Stimulated activated memory B cell treated with anti-CD40 and anti-IgM and Interleukin-4, amounts not matched to agents 10 μg/mL and 1 μg/mL and 100 μg/mL, for 72 hours (primary cell): ENCODE data around the gene BRSK1.

Experiments used
- ATAC-seq: fragments of 150-1000 bp; cut with Tn5 transposase; 2 replicates; pipeline ENCODE4 v1.10.0; 2021
- H3K27ac Mint-ChIP-seq: one replicate; pipeline ENCODE4 v1.8.0; 2022; ENCODE audit warnings: mild to moderate bottlenecking, mixed read lengths
- H3K27me3 Mint-ChIP-seq: one replicate; pipeline ENCODE4 v1.8.0; 2022; ENCODE audit warnings: mixed read lengths
- H3K36me3 Mint-ChIP-seq: one replicate; pipeline ENCODE4 v1.8.0; 2022; ENCODE audit warnings: mixed read lengths
- H3K4me1 Mint-ChIP-seq: one replicate; pipeline ENCODE4 v1.8.0; 2022; ENCODE audit warnings: mixed read lengths
- H3K4me3 Mint-ChIP-seq: one replicate; pipeline ENCODE4 v1.8.0; 2022; ENCODE audit warnings: mild to moderate bottlenecking, moderate library complexity, mixed read lengths
- H3K9me3 Mint-ChIP-seq: one replicate; pipeline ENCODE4 v1.8.0; 2022; ENCODE audit warnings: mixed read lengths

BRSK1 gene

GRCh38 chr19:55303477-55303876 is 19.7 kb downstream of the BRSK1 start:
- no peak for ATAC-seq
- Mint-ChIP-seq H3K9me3 (no peaks in the 10 kb centered on the region), H3K27me3 (peaks cover 9% of the 10 kb centered on the region), H3K4me1 (peaks cover 17% of the 10 kb centered on the region), H3K27ac (no peak overlapping the region), H3K36me3 (no peaks in the 10 kb centered on the region), H3K4me3 (no peak overlapping the region)

DNA sequence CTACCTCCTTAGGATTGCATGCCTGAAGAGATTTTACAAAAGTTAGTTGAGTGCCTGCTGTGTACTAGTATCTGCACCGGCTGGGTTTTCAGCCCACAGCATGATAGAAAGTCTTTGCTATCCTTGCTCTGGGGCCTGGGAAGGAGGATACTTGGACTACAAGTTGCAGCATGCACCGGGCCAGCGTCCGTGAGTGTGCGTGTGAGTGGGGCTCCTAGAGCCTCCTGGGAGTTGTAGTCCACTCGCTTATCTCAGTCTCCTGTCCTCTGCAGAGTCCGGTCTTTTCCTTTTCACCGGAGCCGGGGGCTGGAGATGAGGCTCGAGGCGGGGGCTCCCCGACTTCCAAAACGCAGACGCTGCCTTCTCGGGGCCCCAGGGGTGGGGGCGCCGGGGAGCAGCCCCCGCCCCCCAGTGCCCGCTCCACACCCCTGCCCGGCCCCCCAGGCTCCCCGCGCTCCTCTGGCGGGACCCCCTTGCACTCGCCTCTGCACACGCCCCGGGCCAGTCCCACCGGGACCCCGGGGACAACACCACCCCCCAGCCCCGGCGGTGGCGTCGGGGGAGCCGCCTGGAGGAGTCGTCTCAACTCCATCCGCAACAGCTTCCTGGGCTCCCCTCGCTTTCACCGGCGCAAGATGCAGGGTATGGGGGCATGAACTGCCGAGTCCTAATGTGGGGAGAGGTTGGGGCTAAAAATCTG is 20.6 kb downstream of the BRSK1 start:
- H3K9me3 Mint-ChIP-seq: no peaks in the 10 kb centered on the region
- H3K4me3 Mint-ChIP-seq: no peak overlapping the region
- peaks cover 14% of the 10 kb centered on the region for H3K4me1 Mint-ChIP-seq
- peak; percentile 69 for ATAC-seq
- H3K27ac Mint-ChIP-seq: no peak overlapping the region
- peaks cover 9% of the 10 kb centered on the region for H3K27me3 Mint-ChIP-seq
- H3K36me3 Mint-ChIP-seq: no peaks in the 10 kb centered on the region

GRCh38 chr19:55304980-55305379 is 21.2 kb downstream of the BRSK1 start:
- Mint-ChIP-seq H3K9me3 (no peaks in the 10 kb centered on the region), H3K4me3 (no peak overlapping the region), H3K36me3 (no peaks in the 10 kb centered on the region), H3K27ac (no peak overlapping the region), H3K4me1 (peaks cover 14% of the 10 kb centered on the region), H3K27me3 (peaks cover 3% of the 10 kb centered on the region)
- ATAC-seq: no peak

GRCh38 chr19:55305491-55305890 is 21.7 kb downstream of the BRSK1 start:
- Mint-ChIP-seq H3K27ac (no peak overlapping the region), H3K27me3 (no peaks in the 10 kb centered on the region), H3K4me3 (no peak overlapping the region), H3K36me3 (no peaks in the 10 kb centered on the region), H3K4me1 (peaks cover 14% of the 10 kb centered on the region), H3K9me3 (no peaks in the 10 kb centered on the region)
- peak; percentile 47 for ATAC-seq

- no peaks in the 10 kb centered on the region for H3K9me3 Mint-ChIP-seq
- H3K4me3 Mint-ChIP-seq: no peak overlapping the region
- H3K4me1 Mint-ChIP-seq: peaks cover 13% of the 10 kb centered on the region
- no peaks in the 10 kb centered on the region for H3K36me3 Mint-ChIP-seq
- H3K27ac Mint-ChIP-seq: no peak overlapping the region
- H3K27me3 Mint-ChIP-seq: no peaks in the 10 kb centered on the region
- no peak for ATAC-seq
Measured at GRCh38 chr19:55305983-55306562, 22.3 kb downstream of the BRSK1 start.

DNA sequence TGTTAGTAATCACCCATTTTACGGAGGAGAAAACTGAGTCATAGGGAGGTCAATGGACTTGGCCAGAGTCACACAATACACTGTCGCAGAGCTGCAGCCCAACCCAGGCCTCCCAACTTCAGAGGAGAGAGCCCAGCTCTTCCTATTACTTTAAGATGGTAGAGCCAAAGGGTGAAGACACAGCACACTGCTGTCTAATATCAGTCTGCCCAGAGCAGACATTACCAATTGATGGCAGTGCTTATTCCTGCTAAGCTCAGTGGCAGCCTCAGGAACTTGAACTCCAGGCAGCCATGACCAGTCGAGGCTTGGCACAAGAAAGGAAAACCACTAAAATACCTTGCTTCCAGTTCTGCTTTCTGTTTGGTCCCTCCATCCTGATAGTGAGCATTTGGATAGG is 22.9 kb downstream of the BRSK1 start:
- Mint-ChIP-seq H3K4me3 (no peak overlapping the region), H3K36me3 (no peaks in the 10 kb centered on the region), H3K27ac (no peak overlapping the region), H3K9me3 (no peaks in the 10 kb centered on the region), H3K4me1 (peaks cover 6% of the 10 kb centered on the region), H3K27me3 (no peaks in the 10 kb centered on the region)
- no peak for ATAC-seq

DNA sequence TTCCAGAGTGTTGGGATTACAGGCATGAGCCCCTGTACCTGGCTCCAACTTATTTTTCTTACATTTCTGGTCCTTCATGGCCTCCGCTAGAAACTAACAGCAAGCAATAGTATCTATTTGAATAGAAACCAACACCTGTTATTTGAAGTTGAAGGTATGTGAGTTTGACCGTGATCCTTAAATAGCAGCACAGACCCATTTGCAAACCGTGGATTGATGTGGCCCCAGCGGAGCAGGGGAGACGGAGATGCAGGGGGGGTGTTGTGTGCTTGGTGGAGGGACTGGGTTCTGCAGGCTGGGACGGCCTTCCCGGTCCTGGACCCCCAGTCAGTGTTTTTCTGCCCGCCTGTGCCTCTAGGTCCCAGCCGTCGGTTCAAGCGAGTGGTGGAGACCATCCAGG is 24.5 kb downstream of the BRSK1 start:
- peaks cover 3% of the 10 kb centered on the region for H3K27me3 Mint-ChIP-seq
- H3K27ac Mint-ChIP-seq: no peak overlapping the region
- H3K4me3 Mint-ChIP-seq: no peak overlapping the region
- H3K36me3 Mint-ChIP-seq: no peaks in the 10 kb centered on the region
- H3K4me1 Mint-ChIP-seq: no peaks in the 10 kb centered on the region
- H3K9me3 Mint-ChIP-seq: no peaks in the 10 kb centered on the region
- no peak for ATAC-seq

- Mint-ChIP-seq H3K27ac (no peak overlapping the region), H3K4me1 (no peaks in the 10 kb centered on the region), H3K36me3 (no peaks in the 10 kb centered on the region), H3K27me3 (peaks cover 10% of the 10 kb centered on the region), H3K9me3 (no peaks in the 10 kb centered on the region), H3K4me3 (no peak overlapping the region)
- ATAC-seq: no peak
Measured at GRCh38 chr19:55309448-55309847, 25.7 kb downstream of the BRSK1 start.

DNA sequence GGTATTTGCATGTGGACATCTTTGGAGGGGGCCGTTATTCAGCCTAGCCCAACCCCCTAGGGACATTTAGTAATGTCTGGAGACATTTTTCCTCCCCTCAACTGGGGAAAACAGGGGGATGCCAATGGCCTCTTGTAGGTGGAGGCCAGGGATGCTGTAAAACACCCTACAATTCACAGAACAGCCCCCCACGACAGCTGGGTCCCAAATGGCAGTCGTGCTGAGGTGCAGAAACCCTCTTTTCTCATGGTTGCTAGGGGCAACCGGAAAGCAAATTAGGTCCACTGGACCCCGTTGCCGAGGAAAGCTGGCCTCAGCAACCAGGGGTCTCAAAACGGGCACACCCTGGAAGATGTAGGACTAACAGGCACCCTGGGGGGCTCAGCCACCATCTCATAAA is 26.7 kb downstream of the BRSK1 start:
- Mint-ChIP-seq H3K4me1 (no peaks in the 10 kb centered on the region), H3K36me3 (no peaks in the 10 kb centered on the region), H3K27ac (no peak overlapping the region), H3K9me3 (no peaks in the 10 kb centered on the region), H3K27me3 (peaks cover 10% of the 10 kb centered on the region), H3K4me3 (no peak overlapping the region)
- ATAC-seq: no peak

DNA sequence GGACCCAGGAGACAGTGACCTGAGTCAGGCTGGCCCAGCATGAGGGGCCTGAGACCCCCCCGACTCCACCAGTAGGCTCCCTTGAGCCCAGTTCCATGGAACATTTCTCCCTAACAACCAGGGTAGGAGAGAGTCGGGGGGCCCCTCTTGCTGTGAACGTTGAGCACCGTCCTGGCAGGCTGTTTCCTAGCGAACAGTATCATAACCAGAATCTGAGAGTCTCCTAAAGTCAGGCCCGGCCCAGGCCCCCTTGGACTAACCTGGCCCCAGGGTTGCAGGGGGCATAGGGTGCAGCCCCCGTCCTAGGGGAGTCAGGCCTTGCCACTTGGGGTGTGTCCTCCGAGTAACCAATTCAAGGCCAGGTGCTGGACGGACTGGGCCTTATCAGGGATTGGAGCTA is 27.6 kb downstream of the BRSK1 start:
- Mint-ChIP-seq H3K9me3 (no peaks in the 10 kb centered on the region), H3K4me3 (no peak overlapping the region), H3K27ac (no peak overlapping the region), H3K27me3 (peaks cover 10% of the 10 kb centered on the region), H3K4me1 (no peaks in the 10 kb centered on the region), H3K36me3 (no peaks in the 10 kb centered on the region)
- no peak for ATAC-seq

DNA sequence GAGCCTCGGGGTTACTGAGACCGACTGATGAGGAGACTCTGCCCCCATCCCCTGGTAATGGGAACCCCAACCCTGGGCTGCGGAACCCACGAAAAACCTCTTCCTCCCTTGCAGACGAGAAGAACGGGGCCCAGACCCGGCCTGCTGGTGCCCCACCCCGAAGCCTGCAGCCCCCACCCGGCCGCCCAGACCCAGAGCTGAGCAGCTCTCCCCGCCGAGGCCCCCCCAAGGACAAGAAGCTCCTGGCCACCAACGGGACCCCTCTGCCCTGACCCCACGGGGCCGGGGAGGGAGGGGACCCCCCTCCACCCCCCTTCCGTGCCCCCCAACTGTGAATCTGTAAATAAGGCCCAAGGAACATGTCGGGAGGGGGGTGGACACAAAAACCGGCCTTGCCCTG is 28.0 kb downstream of the BRSK1 start:
- Mint-ChIP-seq H3K27me3 (peaks cover 10% of the 10 kb centered on the region), H3K4me1 (no peaks in the 10 kb centered on the region), H3K4me3 (no peak overlapping the region), H3K36me3 (no peaks in the 10 kb centered on the region), H3K9me3 (no peaks in the 10 kb centered on the region), H3K27ac (no peak overlapping the region)
- no peak for ATAC-seq

DNA sequence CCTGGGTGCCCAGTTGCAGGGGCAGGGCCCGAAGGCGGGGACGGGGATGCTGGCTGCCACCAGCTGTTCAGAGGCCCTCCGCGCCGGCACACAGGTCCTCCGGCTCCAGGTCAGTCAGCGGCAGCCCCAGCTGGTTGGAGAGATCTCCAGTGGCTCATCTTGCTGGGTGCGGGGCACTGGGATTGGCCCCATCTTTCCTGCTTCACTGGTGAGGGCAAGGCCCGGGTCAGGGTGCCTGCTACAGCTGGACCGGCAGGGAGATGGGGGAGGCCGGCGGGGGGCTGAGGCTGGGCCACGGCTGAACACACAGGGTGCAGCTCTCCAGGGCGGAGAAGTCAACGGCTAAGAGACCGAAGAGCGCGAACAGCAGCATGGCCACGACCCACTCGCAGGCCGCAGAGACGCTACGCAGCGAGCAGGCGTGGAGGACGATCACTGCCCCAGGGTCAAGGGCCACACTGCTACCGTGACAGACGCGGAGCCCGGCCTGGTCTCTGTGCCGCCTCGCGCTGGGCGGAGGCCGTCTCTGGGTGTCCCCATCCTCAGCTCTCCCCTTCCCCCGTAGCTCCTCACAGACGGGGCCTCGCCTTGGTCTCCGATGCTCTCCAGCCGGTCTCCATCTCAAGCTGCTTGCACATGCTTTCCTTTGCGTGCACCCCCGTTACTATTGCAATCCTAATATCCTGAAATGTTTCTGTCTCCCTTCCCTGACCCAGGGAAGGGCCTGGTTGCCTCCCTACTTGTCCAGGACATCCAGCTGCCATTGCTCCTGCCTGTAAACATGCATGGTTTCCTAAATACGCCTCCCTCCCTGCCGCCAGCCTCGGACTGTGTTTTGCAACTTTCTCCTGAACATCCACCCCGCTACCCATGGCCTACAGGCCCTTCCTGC is 29.1 kb downstream of the BRSK1 start:
- H3K4me1 Mint-ChIP-seq: no peaks in the 10 kb centered on the region
- no peak for ATAC-seq
- H3K9me3 Mint-ChIP-seq: no peaks in the 10 kb centered on the region
- H3K27me3 Mint-ChIP-seq: peaks cover 10% of the 10 kb centered on the region
- H3K4me3 Mint-ChIP-seq: no peak overlapping the region
- H3K27ac Mint-ChIP-seq: no peak overlapping the region
- no peaks in the 10 kb centered on the region for H3K36me3 Mint-ChIP-seq

DNA sequence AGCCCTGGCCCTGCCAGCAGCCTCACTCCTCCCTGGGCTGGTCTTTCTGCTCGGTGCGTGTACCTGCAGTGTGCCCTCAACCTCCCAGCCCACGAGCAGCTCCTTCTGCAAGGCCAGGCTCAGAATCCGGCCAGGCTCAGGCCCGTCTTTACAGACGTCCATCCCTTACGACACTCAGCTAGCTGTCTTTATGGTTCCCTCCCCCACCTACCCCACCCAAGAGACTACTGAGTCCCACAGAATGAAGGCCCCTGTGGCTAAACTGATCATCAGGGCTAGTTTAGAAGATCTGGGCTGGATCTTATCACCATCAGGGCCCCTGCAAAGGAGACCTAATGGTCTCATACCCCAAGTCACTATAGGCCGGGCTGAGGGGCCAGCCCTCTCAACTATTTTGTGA is 30.6 kb downstream of the BRSK1 start:
- no peaks in the 10 kb centered on the region for H3K4me1 Mint-ChIP-seq
- ATAC-seq: no peak
- H3K9me3 Mint-ChIP-seq: no peaks in the 10 kb centered on the region
- no peaks in the 10 kb centered on the region for H3K36me3 Mint-ChIP-seq
- H3K27ac Mint-ChIP-seq: no peak overlapping the region
- H3K27me3 Mint-ChIP-seq: peaks cover 10% of the 10 kb centered on the region
- no peak overlapping the region for H3K4me3 Mint-ChIP-seq

GRCh38 chr19:55315956-55316525 is 32.2 kb downstream of the BRSK1 start:
- H3K27me3 Mint-ChIP-seq: peaks cover 26% of the 10 kb centered on the region
- no peak for ATAC-seq
- H3K4me3 Mint-ChIP-seq: no peak overlapping the region
- H3K36me3 Mint-ChIP-seq: no peaks in the 10 kb centered on the region
- no peaks in the 10 kb centered on the region for H3K4me1 Mint-ChIP-seq
- H3K9me3 Mint-ChIP-seq: no peaks in the 10 kb centered on the region
- H3K27ac Mint-ChIP-seq: no peak overlapping the region

DNA sequence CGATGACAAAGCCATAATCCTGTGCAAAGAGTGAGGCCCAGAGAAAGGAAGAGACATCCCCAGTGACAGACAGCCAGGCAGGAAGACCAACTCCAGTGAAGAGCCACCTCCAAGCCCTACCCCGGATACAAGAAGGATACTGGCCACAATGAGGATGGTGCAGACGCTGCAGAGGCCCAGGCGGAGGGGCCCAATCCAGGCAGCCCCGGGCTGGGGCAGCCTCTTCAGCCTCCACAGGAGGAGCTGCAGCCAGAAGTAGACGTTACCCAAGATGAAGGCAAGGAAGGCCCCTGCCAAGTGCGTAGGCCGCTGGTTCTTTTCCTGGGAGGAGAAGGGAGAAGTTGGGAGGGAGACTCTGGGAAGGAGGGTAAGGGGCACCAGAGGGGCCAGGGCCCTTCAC is 32.8 kb downstream of the BRSK1 start:
- H3K36me3 Mint-ChIP-seq: no peaks in the 10 kb centered on the region
- no peak for ATAC-seq

More for the DNA sequence above, 32.8 kb downstream of the BRSK1 start:
- Mint-ChIP-seq H3K27me3 (peaks cover 32% of the 10 kb centered on the region), H3K27ac (no peak overlapping the region), H3K4me3 (no peak overlapping the region), H3K9me3 (no peaks in the 10 kb centered on the region), H3K4me1 (no peaks in the 10 kb centered on the region)
